Bronchial epithelial cell (primary cell): ENCODE results near the gene HPCAL4. TPM values are rescaled to one million over a fixed set of nuclear protein-coding genes. Genes with fewer than 3 reads are reported as not detected.
A peak's percentile ranks its signal among the peaks of the same experiment; 100 is the strongest.

Experiments
- DNase-seq: peaks from one replicate; pipeline ENCODE4 v3.0.0-alpha.2; 2010; ENCODE audit warnings: low read depth
- FAIRE-seq: peaks from 2 replicates; lab custom pipeline; 2011; peaks lifted over from hg19 to GRCh38; lab: Jason Lieb, UNC
- H3K27me3 ChIP-seq: 2 replicates; pipeline ENCODE4 v1.5.1; 2011; ENCODE audit warnings: low read length; ENCODE audit not compliant: control insufficient read depth, insufficient read depth
- H3K36me3 ChIP-seq: 2 replicates; pipeline ENCODE4 v1.5.1; 2011; ENCODE audit warnings: low read length; ENCODE audit not compliant: control insufficient read depth, insufficient read depth
- H3K4me3 ChIP-seq: 2 replicates; pipeline ENCODE4 v1.5.1; 2011; ENCODE audit warnings: mild to moderate bottlenecking, low read depth, low read length, control low read depth
- CTCF ChIP-seq: IDR thresholded peaks from 2 replicates; pipeline ENCODE4 v1.5.1; 2011; ENCODE audit warnings: mild to moderate bottlenecking, moderate library complexity, low read length, control low read depth, inconsistent platforms; ENCODE audit not compliant: insufficient read depth, severe bottlenecking
- total RNA-seq: library from RNA; depleted of rRNA; stranded (reverse); fragments of >200 nt; gene quantifications from 2 replicates; pipeline ENCODE4 v1.2.1, GENCODE V29; 2014

The HPCAL4 gene
- total RNA-seq, 1 donor from 2014 or later: under 0.01 TPM

DNA sequence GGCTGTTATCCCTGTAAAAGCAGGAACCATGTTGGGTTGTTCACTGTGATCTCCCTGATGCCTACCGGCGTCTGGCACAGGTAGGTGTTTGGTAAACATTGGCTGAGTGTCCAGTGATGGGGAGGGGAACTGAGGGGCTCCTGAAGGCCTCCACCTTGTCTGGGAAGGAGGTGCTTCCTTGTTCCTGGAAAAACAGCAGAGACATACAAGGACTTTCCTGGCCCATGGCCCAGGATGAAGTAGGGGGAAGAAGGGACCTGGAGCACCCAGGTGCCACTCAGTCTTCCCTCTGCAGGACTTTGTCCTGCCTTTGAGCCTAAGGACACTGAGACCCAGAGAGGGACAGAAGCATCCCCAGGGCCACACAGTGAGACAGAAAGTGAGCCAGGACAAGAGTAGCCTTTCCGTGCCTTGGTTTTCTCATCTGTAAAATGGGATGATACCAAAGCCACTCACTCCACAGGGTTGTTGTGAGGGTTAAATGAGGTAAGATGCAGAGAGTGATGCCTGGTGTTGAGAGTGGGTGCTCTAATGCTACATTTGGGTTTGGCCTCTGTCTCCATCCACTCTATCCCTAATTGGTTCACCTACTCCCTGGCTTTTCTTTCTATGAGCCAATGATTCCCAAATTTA is 45.7 kb downstream of the HPCAL4 start:
- DNase-seq (no peak), FAIRE-seq (no peak)
- no peak for TF ChIP-seq CTCF
- no peaks in the 10 kb centered on the region for H3K36me3 ChIP-seq
- no peak overlapping the region for H3K4me3 ChIP-seq
- H3K27me3 ChIP-seq: peaks cover 2% of the 10 kb centered on the region

DNA sequence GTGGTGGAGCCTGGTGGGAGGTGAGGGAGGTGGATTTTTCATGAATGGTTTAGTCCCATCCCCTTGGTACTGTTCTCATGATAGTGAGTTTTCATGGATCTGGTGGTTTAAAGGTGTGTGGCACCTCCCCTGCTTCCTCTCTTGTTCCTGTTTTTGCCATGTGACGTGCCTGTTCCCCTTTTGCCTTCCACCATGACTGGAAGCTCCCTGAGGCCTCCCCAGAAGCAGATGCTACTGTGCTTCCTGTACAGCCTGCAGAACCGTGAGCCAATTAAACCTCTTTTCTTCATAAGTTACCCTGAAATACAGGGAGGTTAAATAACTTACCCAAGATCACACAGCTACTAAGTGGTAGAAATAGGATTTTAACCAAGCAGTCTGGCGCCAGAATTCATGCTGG is 47.5 kb downstream of the HPCAL4 start:
- FAIRE-seq (no peak), DNase-seq (no peak)
- no peaks in the 10 kb centered on the region for H3K36me3 ChIP-seq

DNA sequence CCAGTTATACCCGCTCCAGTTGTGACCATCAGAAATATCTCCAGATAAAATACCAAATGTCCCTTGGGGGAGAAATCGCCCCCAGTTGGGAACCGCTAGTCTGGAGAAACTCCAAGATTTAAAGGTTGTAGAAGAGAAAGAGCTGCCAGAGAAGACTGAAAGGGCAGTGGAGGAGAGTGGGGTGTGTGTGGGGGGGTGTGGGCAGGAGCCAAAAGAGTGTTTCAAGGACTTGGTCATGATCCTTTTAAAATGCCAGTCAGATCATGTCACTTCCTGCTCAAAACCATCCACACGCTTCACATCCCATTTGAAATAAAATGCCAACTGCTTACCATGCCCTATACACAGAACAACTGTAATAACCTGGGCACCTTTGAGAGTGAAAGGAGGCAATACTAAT is 48.4 kb downstream of the HPCAL4 start:
- DNase-seq (peak; percentile 42), FAIRE-seq (no peak)
- peaks cover 4% of the 10 kb centered on the region for H3K27me3 ChIP-seq
- H3K36me3 ChIP-seq: no peaks in the 10 kb centered on the region
- TF ChIP-seq CTCF: no peak
- H3K4me3 ChIP-seq: no peak overlapping the region

More for the DNA sequence above, 47.5 kb downstream of the HPCAL4 start:
- TF ChIP-seq CTCF: no peak
- peaks cover 5% of the 10 kb centered on the region for H3K27me3 ChIP-seq
- no peak overlapping the region for H3K4me3 ChIP-seq

GRCh38 chr1:39640861-39641260 is 50.4 kb downstream of the HPCAL4 start:
- Histone ChIP-seq H3K27me3 (peaks cover 3% of the 10 kb centered on the region), H3K36me3 (no peaks in the 10 kb centered on the region)
- FAIRE-seq: no peak

DNA sequence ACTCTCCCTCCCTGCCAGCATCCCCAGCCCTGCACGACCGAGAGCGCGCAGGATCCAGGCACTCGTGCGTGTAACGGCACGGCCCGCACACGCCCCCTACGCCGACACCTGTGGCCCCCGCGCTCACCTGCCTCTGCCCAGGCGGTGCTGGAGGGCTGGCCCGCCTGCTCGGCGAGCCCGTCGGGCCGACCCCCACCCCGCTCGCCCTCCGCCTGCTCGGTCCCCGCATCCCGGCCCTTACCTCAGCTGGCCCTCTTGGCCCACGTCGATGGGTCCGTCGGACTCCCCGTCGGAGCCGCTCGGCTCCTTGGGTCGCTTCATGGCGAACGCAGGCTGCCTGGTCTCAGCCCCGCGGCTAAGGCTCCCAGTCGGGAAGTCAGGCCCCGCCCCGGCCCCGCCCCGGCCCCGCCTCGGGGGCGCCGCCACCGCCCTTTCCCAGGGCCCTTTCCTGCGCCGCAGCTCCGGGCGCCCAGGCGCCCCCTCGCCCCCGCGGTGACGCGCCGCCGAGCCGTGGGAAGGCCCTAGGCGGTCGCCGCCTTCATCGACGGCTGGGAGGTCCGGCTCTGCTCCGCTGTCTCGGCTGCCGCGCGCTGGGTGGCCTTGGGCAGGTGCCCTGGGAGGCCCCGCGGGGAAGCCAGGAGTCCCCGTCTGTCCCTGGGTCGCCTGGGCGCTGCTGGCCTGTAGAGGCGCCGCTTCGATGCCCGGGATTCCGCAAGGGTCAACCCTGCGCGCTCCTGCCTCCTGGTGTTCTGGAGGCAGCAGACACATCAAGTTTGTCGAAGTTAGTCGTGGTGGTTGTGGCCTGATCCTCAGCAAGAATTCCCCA is 51.7 kb downstream of the HPCAL4 start, which contains the start of gene HEYL:
TSS of gene HEYL (minus strand) at position 339 of the 826 bp plus-strand sequence. CDS start at position 321, 18 bp downstream.
- H3K4me3 ChIP-seq: peak within 1 kb of the TSS; percentile 24
- peaks cover 6% of the 10 kb centered on the region for H3K27me3 ChIP-seq
- TF ChIP-seq CTCF: peak; percentile 52
- no peak for FAIRE-seq
- peak; percentile 17 for DNase-seq
- no peaks in the 10 kb centered on the region for H3K36me3 ChIP-seq

More at GRCh38 chr1:39640861-39641260, 50.4 kb downstream of the HPCAL4 start:
- no peak for TF ChIP-seq CTCF
- no peak overlapping the region for H3K4me3 ChIP-seq
- DNase-seq: no peak
